Left colon (tissue), 2 donors: ENCODE results near the gene CLCN4. TPM values are rescaled to one million over a fixed set of nuclear protein-coding genes. Genes with fewer than 3 reads are reported as not detected.

Source experiments
- ATAC-seq: fragments of 200-7000 bp; cut with Tn5 transposase; one replicate; pipeline ENCODE4 v1.9.1; 2020; ENCODE audit warnings: mild to moderate bottlenecking, moderate library complexity
- DNase-seq, 2 donors: peaks; one replicate each; pipeline ENCODE4 v3.0.0-alpha.2; 2020
- intact Hi-C, 2 donors: fragments of 100-400 bp; cut with DNase I in 1 of 2; cut with micrococcal nuclease in 1 of 2; formaldehyde crosslinking; loops; one replicate each; pipeline versions ENCODE4 v1.11.2 to v1.14.0; 2022; cut with DNase I, micrococcal nuclease
- total RNA-seq, 2 donors: library from RNA; stranded (reverse); fragmentation: NEBNext Ultra II Directional; extraction: Animal tissue kit (Norgen Biotek cat#: 25700); gene quantifications; one replicate each; pipeline ENCODE4 v1.2.1, GENCODE V29; 2021
- donor health status: DM: no; HTN: no; CAD: no.
- donor health status: DM: yes; HTN: yes; CAD: no.

CLCN4 gene
- total RNA-seq, 2 donors from 2014 or later, result 0.46 to 1.4 TPM

DNA sequence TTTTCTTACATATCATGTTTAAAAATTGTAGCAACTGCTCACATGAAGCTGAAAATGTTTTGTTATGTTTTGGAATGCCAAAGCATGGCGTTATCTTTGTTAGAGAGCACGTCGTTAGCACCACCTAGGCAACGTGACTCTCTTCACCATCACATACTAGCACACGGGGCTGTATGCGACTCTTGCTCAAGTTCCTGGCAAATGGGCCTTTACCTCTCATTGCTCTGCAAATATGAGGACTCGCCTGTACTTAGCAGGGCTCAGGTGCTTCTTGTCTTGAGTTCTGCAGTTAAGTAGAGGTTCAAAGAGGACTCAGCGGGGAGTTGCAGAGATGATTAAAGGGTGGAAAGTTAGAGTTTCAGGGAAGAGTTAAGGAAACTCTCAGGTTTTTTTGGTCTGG is 59.4 kb downstream of the CLCN4 start:
- DNase-seq, result no peak
- intact Hi-C loops, result no loop called here
- ATAC-seq, result no peak

DNA sequence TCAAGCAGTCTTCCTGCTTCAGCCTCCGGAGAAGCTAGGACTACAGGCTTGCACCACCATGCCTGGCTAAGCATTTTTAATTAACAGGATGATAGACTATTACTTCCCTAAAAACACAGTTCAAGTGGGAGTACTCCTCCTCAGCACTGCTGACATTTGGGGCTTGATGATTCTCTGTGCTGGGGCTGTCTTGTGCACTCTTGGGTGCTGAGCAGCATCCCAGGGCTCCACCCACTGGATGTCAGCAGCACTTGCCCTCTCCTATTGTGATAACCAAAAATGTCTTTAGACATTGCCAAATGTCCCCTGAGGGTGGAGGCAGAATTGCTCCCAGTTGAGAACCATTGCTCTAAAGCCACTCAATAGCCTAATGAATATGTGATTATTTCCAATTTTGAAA is 60.4 kb downstream of the CLCN4 start:
- no peak for DNase-seq
- no peak for ATAC-seq
- intact Hi-C loops, result no loop called here

DNA sequence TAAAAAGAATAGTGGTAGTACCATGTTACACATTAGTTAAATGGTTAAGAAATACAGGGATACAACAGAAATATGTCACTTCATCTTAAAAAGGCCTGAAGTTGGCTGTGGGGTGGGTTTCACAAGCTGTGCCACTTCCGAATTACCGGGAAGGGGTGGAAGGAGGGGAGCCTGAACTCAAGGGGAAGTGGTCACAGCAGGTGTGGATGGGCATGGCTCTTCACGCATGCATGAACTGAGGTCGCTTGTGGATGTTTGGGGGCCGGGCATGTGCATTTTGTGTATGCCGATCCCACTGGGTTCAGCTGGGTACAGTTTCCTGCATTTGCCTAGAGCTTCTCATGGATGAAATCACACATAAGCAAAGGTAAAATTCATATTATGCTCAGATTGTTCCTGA is 64.9 kb downstream of the CLCN4 start:
- no peak for ATAC-seq

GRCh38 chrX:10223276-10223675 is 66.5 kb downstream of the CLCN4 start:
- ATAC-seq, result no peak
- intact Hi-C loops, result no loop called here
- DNase-seq, result no peak

More for the DNA sequence above, 64.9 kb downstream of the CLCN4 start:
- intact Hi-C loops, result no loop called here
- no peak for DNase-seq

DNA sequence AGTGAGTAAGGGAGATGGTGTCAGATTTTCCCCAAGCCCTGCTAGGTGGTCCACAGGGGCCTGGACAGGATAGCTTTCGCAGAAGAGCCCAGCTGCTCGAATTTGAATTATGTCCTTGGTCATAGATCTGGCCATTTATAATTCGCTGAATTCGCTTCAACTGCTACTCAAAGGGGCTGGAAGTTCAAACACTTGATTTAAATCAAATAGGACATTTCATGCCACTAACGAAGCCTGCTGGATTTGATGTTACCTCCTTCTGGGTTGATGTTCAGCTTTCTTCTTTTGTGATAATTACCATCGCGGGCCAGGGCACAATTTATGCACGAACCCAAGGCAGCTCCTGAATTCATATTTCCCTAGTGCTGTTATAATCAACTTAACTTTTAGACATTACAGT is 67.0 kb downstream of the CLCN4 start:
- ATAC-seq (no peak), DNase-seq (no peak)
- intact Hi-C loops, result no loop called here

DNA sequence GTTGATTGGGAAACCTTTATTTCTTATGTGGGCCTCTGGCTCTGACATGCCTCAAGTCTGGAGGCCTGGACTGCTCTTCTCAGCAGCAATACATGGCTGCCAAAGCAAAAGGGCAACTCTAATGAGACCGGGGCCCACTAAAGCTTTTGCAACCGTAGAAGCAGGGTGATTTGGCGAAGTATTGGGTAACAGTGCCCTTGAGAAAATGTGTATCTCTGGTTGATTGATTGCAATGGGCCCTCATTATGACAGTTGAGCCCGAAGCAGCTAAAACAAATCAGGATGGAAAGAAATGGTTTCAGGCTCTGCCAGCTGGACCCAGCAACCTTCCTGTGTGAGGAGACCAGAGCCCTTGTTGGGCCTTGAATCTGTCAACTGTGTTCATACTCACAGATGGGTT is 73.4 kb downstream of the CLCN4 start:
- intact Hi-C loops, result no loop called here
- no peak for ATAC-seq
- DNase-seq, result no peak

- ATAC-seq, result peak; percentile 37
- intact Hi-C loops, result no loop called here
- no peak for DNase-seq
These were observed 74.7 kb downstream of the CLCN4 start for GRCh38 chrX:10231461-10231860.

DNA sequence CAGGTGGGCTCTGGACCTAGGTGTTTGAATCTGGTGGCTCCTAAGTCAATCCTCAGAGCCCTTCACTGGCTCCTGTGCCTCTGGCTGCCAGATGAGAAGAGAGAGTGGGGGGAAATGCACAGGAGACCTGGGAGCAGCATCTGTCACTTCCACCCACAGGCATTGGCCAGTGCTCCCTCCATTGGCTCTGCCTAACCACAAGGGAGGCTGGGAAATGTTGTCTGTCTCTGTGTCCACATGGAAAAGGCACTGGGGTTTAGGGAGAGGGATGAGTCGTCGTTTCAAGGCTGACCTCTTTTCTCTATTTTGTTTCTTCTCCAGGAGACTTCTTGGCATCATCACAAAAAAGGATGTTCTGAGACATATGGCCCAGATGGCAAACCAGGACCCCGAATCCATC is 76.4 kb downstream of the CLCN4 start:
- DNase-seq, result no peak
- intact Hi-C loops, result no loop called here
- ATAC-seq, result no peak

DNA sequence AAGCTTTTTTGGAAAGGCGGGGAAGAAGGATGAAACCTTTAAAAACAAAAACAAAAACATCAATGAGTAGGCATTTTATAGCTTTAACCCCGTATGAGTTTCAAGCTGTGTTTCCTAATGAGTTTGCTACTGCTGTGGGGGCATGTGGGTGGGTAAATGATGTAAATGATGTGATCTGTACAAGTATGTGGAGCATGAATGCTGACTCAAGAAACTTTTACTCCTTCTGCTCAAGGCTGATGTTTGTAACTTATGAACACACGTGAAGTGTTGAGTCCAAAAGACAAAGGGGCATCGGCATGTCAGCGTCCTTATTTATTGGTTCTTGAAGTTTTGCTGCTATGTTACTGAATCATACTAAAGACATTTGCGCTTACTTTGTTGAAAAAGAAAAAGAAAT is 76.9 kb downstream of the CLCN4 start:
- intact Hi-C loops, result no loop called here
- ATAC-seq (no peak), DNase-seq (no peak)

DNA sequence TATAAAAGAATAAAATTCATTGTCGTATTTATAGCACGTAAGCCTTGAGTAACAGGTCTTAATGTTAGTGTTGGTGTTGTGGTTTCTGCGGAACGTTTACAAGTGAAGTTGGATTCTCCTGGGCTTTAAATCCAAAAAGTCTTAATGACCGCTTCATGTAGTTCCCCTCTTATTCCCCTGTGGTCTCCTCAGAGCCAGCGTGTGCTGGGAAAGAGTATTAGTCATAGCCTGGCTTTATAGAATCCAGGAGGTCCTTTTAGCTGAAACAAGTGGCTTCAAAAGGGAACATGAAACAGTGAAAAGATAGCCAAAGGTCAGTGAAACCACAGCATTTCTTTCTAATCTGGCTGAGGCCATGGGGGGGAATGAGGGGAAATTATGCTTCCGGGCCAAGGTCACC is 79.1 kb downstream of the CLCN4 start:
- DNase-seq, result no peak
- intact Hi-C loops, result no loop called here
- no peak for ATAC-seq

- ATAC-seq (no peak), DNase-seq (no peak)
- intact Hi-C loops, result no loop called here
These were observed 80.5 kb downstream of the CLCN4 start for GRCh38 chrX:10237241-10237640.

DNA sequence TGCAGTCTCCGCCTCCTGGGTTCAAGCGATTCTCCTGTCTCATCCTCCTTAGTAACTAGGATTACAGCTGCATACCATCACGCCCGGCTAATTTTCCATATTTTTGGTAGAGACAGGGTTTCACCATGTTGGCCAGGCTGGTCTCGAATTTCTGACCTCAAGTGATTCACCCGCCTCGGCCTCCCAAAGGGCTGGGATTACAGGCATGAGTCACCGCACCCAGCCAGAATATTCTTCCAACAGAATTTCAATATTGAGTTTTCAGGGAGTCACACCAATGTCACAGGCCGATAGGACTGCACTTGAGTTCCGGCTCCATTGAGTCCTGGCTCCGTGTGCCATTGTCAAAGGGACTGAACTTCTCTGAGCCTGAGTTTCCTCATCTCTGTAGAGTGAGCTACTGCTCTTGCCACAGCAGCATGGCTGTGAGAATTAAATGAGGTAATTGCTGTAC is 82.9 kb downstream of the CLCN4 start:
- ATAC-seq (no peak), DNase-seq (no peak)
- intact Hi-C loops, result no loop called here

- intact Hi-C loops, result no loop called here
These were observed 84.1 kb downstream of the CLCN4 start for GRCh38 chrX:10240918-10241317.

GRCh38 chrX:10242026-10242425 is 85.3 kb downstream of the CLCN4 start:
- intact Hi-C loops, result no loop called here
- DNase-seq (no peak), ATAC-seq (no peak)

More at GRCh38 chrX:10240918-10241317, 84.1 kb downstream of the CLCN4 start:
- DNase-seq, result no peak
- no peak for ATAC-seq

DNA sequence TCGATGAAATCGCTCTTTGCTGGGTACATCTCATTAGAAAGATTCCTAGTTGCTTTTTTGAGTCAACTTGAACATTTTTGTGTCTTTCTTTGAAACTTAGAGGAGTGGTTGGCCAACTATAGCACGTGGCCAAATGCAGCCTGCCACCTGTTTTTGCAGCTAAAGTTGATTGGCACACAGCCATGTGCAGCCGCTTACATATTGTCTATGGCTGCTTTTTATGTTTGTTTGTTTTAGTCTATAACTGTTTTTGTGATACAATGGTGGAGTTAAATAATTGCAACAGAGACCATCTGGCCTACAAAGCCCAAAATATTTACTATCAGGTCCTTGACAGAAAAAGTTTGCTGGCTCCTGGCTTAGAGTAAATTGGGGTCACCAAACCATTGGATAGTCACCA is 86.3 kb downstream of the CLCN4 start:
- intact Hi-C loops, result no loop called here
- DNase-seq (peak in 1 of 2 donors; percentile 14), ATAC-seq (no peak)

GRCh38 chrX:10244915-10245622 is 88.3 kb downstream of the CLCN4 start:
- DNase-seq (no peak), ATAC-seq (no peak)
- intact Hi-C loops, result no loop called here

DNA sequence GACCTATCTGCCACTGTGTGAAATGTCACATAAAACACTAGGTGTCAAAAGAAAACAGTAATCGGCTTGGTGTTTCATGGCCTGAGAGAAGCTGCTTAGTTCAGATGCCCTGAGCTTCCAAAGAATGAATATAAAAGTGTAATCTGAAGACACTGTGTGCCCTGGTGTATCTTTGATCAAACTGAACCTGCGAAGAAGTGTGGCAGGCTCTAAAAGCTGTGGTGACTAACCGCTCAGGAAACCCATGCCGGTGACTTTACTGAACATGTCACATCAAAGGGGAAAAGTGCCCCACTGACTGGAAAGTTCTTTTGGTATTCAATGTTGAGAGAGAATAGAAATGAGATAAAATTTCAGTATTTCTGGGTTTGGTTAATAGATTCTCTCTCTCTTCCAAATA is 89.1 kb downstream of the CLCN4 start:
- ATAC-seq (no peak), DNase-seq (no peak)
- intact Hi-C loops, result no loop called here

- DNase-seq (no peak), ATAC-seq (no peak)
- intact Hi-C loops, result no loop called here
These were observed 89.5 kb downstream of the CLCN4 start for GRCh38 chrX:10246297-10246696.

GRCh38 chrX:10246846-10247245 is 90.1 kb downstream of the CLCN4 start:
- DNase-seq (no peak), ATAC-seq (no peak)
- intact Hi-C loops, result no loop called here

- ATAC-seq (no peak), DNase-seq (no peak)
- intact Hi-C loops, result no loop called here
These were observed 98.0 kb downstream of the CLCN4 start for GRCh38 chrX:10254739-10255138.

DNA sequence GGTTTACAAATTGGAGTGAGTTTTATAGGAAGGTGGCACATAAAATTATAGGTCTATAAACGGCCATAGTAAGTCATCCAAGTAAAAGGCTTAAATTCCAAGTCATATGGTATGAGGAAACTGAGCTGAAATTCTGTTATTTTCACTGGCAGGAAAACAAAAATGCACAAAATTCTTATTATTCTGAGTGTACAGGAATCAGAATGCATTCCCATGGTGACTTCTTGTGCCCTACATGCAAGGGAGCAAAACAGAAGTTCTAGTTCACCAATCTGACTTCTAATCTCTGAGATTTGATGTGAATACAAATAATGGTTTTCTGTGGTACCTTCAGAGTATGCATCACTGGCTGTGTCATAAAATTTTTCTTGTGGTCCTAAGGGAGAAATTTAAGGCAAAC is 102.9 kb downstream of the CLCN4 start:
- no peak for ATAC-seq
- DNase-seq, result no peak
- intact Hi-C loops, result no loop called here
